Posterior cingulate gyrus (tissue), 11 donors: ENCODE measurements around the gene NFYB.
"Not testable (repeated sequence)": the region's sequence is repeated elsewhere in the genome, so short reads cannot be mapped to it uniquely, and the experiment has no call there.

Source experiments
- DNase-seq, 10 donors: peaks; one replicate each; pipeline versions ENCODE4 v3.0.0 to v3.0.0-alpha.2; 2020 to 2021; ENCODE audit warnings: mixed read lengths in 3 of 10
- intact Hi-C: fragments of 100-400 bp; cut with DNase I; formaldehyde crosslinking; loops from one replicate; pipeline ENCODE4 v1.15.1; 2023

Gene NFYB

GRCh38 chr12:104126548-104126947 is 11.5 kb downstream of the NFYB start:
- intact Hi-C loops = no loop called here
- no peak for DNase-seq

GRCh38 chr12:104122298-104122697 is 15.7 kb downstream of the NFYB start:
- intact Hi-C loops = no loop called here
- DNase-seq = no peak

GRCh38 chr12:104121001-104121400 is 17.0 kb downstream of the NFYB start:
- intact Hi-C loops = no loop called here
- no peak for DNase-seq

- DNase-seq = peak in 1 of 10 donors; percentile 20
- intact Hi-C loops = no loop called here
Observed at GRCh38 chr12:104115587-104115975, 22.4 kb downstream of the NFYB start.

- intact Hi-C loops = not testable (repeated sequence)
- DNase-seq = peak in 1 of 10 donors; percentile 74
Observed at GRCh38 chr12:104114834-104115586, 23.0 kb downstream of the NFYB start.

- DNase-seq = no peak
- intact Hi-C loops = loop anchor here (2.0 to 10.0 kb wide), 2 partner anchors 53 to 235 kb away; no protein-coding TSS in a partner anchor
Observed at GRCh38 chr12:104109446-104110271, 28.4 kb downstream of the NFYB start.

GRCh38 chr12:104108755-104109445 is 29.1 kb downstream of the NFYB start:
- peak; percentile 65 to 97 (median 87) for DNase-seq
- intact Hi-C loops = loop anchor here (2.0 to 10.0 kb wide), 2 partner anchors 52 to 234 kb away; no protein-coding TSS in a partner anchor

GRCh38 chr12:104106965-104107364 is 31.0 kb downstream of the NFYB start:
- intact Hi-C loops = loop anchor here (10.0 kb wide), 1 partner anchor 232 kb away; no protein-coding TSS in a partner anchor
- DNase-seq = no peak

GRCh38 chr12:104105461-104105860 is 32.5 kb downstream of the NFYB start:
- DNase-seq = no peak
- intact Hi-C loops = loop anchor here (10.0 kb wide), 1 partner anchor 231 kb away; no protein-coding TSS in a partner anchor

GRCh38 chr12:104097954-104098353 is 40.1 kb downstream of the NFYB start:
- DNase-seq = no peak
- intact Hi-C loops = no loop called here

- intact Hi-C loops = no loop called here
- DNase-seq = no peak
Observed at GRCh38 chr12:104095289-104095688, 42.7 kb downstream of the NFYB start.

GRCh38 chr12:104094284-104094683 is 43.7 kb downstream of the NFYB start:
- intact Hi-C loops = no loop called here
- no peak for DNase-seq

GRCh38 chr12:104091136-104091535 is 46.9 kb downstream of the NFYB start:
- intact Hi-C loops = no loop called here
- no peak for DNase-seq

GRCh38 chr12:104090685-104091084 is 47.3 kb downstream of the NFYB start:
- no peak for DNase-seq
- intact Hi-C loops = no loop called here

GRCh38 chr12:104083769-104084475 is 54.1 kb downstream of the NFYB start:
- no peak for DNase-seq
- intact Hi-C loops = no loop called here

GRCh38 chr12:104080764-104081163 is 57.2 kb downstream of the NFYB start:
- intact Hi-C loops = no loop called here
- DNase-seq = no peak

- intact Hi-C loops = no loop called here
- no peak for DNase-seq
Observed at GRCh38 chr12:104079024-104079423, 59.0 kb downstream of the NFYB start.

GRCh38 chr12:104073699-104074098 is 64.3 kb downstream of the NFYB start:
- intact Hi-C loops = no loop called here
- no peak for DNase-seq

GRCh38 chr12:104072099-104072498 is 65.9 kb downstream of the NFYB start:
- intact Hi-C loops = no loop called here
- no peak for DNase-seq
